GM12891 (cell line): ENCODE data around the gene SHCBP1L.

Source experiments
- POLR2A ChIP-seq: IDR thresholded peaks from 2 replicates; pipeline ENCODE4 v1.6.1; 2011; ENCODE audit warnings: low read depth, low read length, control low read depth
- POLR2AphosphoS5 ChIP-seq: IDR thresholded peaks from 2 replicates; pipeline ENCODE4 v1.6.1; 2011; ENCODE audit warnings: low read depth, low read length, control low read depth

- TF ChIP-seq POLR2A (no peak), POLR2AphosphoS5 (no peak)
Observed at GRCh38 chr1:183002267-183002666, 49.3 kb upstream of the SHCBP1L start.
